HL-60/S4 treated with phorbol 12-myristate 13-acetate at 8.2 ng/mL for 4 days and 3 days (cell line): ENCODE measurements around the gene OR9Q1.

Source experiments
- in situ Hi-C: fragments of 300-500 bp; cut with MboI; formaldehyde crosslinking; loops from 2 replicates; pipeline ENCODE4 v1.15.0; 2022; ENCODE audit warnings: low sequenced_read_pairs

Gene OR9Q1

GRCh38 chr11:58028687-58029411 lies 5.2 kb downstream of the OR9Q1 start:
- in situ Hi-C loops, result loop anchor here (25.0 kb wide), 1 partner anchor 92 kb away; no protein-coding TSS in a partner anchor

DNA sequence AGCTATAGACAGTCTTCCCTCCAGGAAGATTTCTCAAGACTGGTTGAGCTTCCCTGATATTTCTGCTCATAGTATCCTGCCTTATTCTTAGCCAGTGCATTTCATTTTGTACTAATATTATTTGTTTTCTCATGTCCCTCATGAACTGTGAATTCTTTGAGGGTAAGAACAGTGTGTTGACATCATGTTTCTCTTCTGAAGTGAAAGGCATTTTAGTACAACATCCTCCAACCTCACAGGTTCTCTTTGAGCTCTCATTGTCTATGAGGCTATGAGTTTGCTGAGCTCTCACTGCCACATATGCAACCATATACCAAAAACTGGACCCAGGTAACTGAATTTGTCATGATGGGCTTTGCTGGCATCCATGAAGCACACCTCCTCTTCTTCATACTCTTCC lies 7.0 kb downstream of the OR9Q1 start, which contains the start of gene OR6Q1:
TSS of gene OR6Q1 (plus strand) at position 301 of the 400 bp plus-strand sequence. CDS start at position 301, 0 bp downstream.
- in situ Hi-C loops, result loop anchor here (25.0 kb wide), 1 partner anchor 93 kb away; no protein-coding TSS in a partner anchor

DNA sequence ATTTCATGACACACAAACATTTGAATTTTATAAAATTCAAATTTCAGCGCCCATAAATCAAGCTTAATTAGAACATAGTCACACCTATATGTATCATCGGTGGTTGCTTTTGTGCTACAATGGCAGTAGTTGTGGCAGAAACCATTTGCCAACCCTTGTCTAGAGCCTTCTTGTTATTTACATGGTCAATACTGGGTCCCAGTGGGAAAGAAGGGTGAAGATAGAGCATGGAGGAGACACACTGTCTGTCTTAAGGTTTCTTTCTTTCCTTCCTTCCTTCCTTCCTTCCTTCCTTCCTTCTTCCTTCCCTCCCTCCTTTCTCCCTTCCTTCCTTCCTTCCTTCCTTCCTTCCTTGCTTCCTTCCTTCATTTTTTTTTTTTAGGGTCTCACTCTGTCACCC lies 10.8 kb downstream of the OR9Q1 start:
- in situ Hi-C loops, result loop anchor here (25.0 kb wide), 1 partner anchor 97 kb away; no protein-coding TSS in a partner anchor

DNA sequence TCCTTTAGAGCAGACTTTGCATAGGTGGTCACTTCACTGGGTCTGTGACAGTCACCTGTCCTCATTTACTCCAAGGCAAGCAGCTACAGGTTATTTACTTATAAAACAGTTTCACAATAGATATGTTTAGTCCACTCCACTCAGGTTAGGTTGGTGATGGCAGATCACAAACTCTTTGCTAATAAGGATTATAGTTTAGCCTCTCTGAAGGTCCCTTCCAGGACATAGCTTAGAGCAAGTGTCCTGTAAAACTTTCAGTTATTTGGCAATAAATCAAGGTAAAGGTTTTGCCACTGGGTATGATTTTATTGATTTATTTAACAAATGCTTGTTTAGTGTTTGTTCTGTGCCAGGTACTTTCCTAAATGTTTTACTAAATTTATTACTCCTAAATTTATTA lies 15.9 kb downstream of the OR9Q1 start:
- in situ Hi-C loops, result loop anchor here (25.0 kb wide), 1 partner anchor 102 kb away; no protein-coding TSS in a partner anchor

- in situ Hi-C loops, result loop anchor here (25.0 kb wide), 1 partner anchor 106 kb away; no protein-coding TSS in a partner anchor
Observed at GRCh38 chr11:58043379-58043778, 19.7 kb downstream of the OR9Q1 start.

DNA sequence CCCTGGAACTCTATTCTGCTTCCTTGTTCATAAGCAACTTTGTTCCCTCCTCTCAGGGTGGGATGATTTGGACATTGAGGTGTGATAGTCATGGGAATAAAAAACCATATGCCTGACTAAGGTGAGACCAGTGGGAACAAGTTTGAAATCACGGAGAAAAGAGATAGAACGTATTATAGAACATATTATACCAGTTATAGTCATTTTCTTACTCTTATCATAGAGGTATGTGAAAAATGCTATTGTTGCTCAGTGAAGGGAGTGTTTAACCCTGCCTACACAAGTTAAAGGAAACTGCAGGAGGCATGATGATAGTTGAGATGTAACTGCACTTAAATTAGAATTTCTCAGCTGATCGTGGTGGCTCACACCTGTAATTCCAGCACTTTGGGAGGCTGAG lies 22.6 kb downstream of the OR9Q1 start:
- in situ Hi-C loops, result loop anchor here (25.0 kb wide), 1 partner anchor 109 kb away; no protein-coding TSS in a partner anchor

GRCh38 chr11:58047818-58048217 lies 24.1 kb downstream of the OR9Q1 start:
- in situ Hi-C loops, result loop anchor here (25.0 kb wide), 1 partner anchor 111 kb away; no protein-coding TSS in a partner anchor

DNA sequence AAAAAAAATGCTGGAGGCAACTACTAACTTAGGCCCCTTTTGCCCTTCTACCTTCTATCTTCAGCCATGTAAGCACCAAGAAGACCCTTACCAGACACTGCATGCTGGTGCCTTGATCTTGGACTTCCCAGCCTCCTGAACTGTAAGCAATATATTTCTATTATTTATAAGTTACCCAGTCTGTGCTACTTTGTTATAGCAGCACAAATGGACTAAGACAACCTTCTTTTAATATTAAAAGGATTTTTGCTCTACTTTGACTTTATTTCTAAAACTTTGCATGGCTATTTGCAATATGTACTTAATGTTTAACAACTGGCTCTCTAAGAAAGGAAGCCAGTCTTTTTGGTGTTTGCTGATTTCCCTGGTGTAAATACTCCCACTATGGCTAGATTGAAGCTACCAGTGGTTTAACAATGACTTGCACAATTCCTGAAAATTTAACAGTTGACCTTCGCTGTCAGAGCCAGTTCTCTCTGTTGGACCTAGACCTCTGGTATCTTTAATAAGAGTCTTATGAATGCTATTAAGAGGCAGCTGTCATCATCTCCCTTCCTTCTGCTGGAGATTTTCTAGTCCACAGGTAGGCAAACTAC lies 32.2 kb downstream of the OR9Q1 start:
- in situ Hi-C loops, result no loop called here

- in situ Hi-C loops, result no loop called here
Observed at GRCh38 chr11:58057481-58057880, 33.8 kb downstream of the OR9Q1 start.

DNA sequence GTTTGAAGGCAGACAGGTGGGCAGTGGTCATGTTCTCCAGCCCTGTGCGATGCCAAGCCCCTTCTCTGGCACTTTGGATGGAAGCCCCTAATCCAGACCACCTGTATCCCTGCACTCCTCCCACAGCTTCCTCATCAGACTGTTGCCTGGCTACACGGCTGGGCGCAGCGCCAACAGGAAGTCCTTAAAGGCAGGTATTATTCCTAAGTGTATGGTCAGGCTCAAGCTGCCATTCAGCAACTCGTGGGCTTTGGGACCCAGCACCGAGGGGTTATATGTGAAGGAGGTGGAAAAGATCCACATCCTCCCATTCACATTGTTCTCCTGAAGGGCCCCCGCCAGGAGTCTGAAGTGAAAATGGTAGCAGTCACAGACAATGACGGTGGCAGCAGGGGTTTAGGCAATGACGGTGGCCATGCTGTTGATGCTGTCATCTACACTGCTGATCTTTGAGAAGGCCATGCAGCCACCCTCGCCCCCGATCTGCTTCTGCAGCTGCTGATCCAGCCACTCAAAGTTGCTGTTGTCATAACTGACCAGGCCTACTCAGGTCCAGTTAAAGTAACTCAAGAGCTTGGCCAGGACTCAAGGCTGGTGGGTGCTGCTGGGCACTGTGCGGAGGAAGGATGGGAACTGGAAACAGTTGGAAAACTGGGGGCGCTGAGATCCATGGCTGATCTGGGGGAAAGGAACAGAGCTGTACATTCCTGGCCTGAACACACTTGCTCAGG lies 34.8 kb downstream of the OR9Q1 start:
- in situ Hi-C loops, result no loop called here

DNA sequence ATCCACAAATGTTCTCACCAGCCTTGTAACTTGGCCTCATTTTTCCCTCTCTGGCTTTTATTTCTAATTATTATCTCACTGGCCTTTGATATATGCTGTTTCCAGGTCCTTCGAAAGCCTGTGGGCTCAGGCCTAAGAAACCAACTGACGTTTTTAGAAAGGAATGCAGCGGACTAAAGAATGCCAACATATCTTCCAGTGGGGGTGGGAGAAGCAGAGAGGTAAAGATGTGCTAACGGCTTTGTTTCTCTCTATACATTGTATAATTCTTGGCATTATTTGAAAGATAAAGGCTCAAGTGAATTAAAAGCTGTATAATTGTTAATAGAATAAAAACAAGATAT lies 35.3 kb downstream of the OR9Q1 start:
- in situ Hi-C loops, result no loop called here

GRCh38 chr11:58060535-58060934 lies 36.9 kb downstream of the OR9Q1 start:
- in situ Hi-C loops, result no loop called here

- in situ Hi-C loops, result no loop called here
Observed at GRCh38 chr11:58060939-58061672, 37.4 kb downstream of the OR9Q1 start.

DNA sequence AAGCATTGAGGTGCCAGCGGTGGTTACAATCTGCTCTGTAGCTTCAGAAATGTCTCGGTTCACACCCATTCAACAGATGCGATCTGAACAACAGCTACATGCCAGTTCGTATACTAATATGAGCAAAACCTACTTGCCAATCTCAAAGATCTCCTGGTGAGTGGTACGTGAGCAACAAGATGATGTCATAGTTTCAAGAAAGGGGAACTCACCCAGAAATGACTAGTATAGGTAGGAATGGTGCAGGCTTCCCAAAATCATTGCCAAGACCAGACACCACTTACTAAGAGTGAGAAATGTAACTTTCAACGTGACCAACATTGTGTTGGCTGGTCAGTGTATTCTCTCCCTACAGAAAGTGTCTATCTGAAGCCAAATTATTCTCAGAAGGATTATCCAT lies 38.1 kb downstream of the OR9Q1 start:
- in situ Hi-C loops, result no loop called here

DNA sequence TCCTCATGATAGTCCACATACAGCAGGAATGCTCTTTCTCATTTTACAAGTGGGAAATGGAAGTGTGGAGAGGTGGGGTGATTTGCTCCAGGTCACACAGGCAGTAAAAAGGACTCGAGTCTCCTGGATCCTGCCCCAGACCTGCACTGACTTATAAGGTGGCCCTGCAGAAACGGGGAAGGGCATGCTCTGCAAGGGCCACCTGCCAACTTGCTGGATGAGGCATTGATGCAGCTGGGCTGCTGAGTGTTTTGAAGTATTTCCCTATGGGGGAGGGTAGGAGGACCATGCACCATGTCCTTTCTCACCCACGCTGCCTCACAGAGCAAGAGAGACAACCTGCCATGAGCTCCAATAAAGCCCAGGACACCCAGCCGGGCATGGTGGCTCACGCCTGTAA lies 44.0 kb downstream of the OR9Q1 start:
- in situ Hi-C loops, result no loop called here

- in situ Hi-C loops, result no loop called here
Observed at GRCh38 chr11:58068655-58069054, 45.0 kb downstream of the OR9Q1 start.

DNA sequence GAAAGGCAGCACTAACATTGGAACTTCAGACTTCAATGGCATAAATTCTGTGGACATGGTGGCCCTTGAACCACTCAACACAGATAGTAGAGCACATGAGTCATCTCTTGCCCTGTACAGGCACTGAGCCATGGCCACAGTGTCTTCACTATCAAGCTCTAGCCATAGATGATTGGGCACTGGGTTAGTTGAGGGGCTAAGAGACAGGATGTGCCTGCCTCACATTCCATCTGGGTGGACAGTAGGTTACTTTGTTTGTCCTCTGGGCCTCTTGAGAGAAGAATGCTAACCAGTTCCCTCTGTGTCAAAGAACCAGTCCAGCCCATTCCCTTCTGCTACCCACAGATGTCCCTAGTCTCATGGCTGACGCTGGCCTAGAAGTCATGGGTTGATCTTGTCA lies 46.9 kb downstream of the OR9Q1 start:
- in situ Hi-C loops, result no loop called here

- in situ Hi-C loops, result no loop called here
Observed at GRCh38 chr11:58075781-58076180, 52.1 kb downstream of the OR9Q1 start.

DNA sequence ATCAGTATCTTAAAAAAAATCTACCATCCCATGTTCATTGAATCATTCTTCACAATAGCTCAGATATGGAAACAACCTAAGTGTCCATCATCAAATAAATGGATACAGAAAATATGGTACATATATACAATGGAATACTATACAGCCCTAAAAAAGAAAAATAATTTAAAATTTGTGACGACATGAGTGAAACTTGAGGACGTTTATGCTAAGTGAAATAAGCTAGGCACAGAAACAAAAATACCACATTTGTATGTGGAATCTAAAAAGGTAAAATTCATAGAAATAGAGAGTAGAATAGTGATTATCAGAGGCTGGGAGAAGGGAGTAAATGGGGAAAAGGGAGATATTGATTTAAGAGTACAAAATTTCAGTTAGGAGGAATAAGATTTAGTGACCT lies 62.8 kb downstream of the OR9Q1 start:
- in situ Hi-C loops, result no loop called here

GRCh38 chr11:58097437-58097836 lies 73.8 kb downstream of the OR9Q1 start:
- in situ Hi-C loops, result no loop called here

GRCh38 chr11:58121096-58121495 lies 97.4 kb downstream of the OR9Q1 start:
- in situ Hi-C loops, result no loop called here
